Measurements from ENCODE around the gene FAM13A. TPM values are rescaled to one million over a fixed set of nuclear protein-coding genes. Genes with fewer than 3 reads are reported as not detected.

The FAM13A gene
- total and polyA plus RNA-seq, 2 of the 8 experiments (the other 6 are each of a cell fraction or from before 2014, with no cell fraction given), result 7.1 to 16.5 TPM

DNA sequence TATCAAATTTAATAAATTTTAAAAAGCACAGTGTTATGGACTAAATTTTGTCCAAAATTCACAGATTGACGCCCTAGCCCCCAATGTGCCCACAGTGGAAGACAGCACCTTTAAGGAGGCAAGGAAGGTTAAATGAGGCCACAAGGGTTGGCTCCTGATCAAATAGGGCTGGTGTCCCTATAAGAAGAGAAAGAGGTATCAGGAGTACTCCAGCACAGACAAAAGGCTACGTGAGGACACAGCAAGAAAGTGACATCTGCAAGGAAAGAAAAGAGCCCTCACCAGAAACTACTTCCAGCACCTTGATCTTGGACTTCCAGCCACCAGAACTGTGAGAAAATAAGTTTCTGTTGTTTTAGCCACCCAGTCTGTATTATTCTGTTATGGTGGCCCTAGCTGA, 48.8 kb downstream of the FAM13A start:
- Histone ChIP-seq H3K79me2 (ENCODE audit: control insufficient read depth in 1 of 2, insufficient read depth in 2 of 2, low read length in 2 of 2) (no peaks in the 10 kb centered on the region), H3K4me2 (ENCODE audit: insufficient read depth in 1 of 2, low read depth in 2 of 2, low read length in 2 of 2) (no peak overlapping the region), H3K18ac (ENCODE audit: extremely low read depth, low read length) (no peak overlapping the region), H3K79me1 (ENCODE audit: low read depth, low read length) (no peaks in the 10 kb centered on the region), H2BK12ac (ENCODE audit: low read depth, low read length) (no peak overlapping the region), H3K14ac (ENCODE audit: insufficient read length) (no peak overlapping the region), H4K20me1 (replicated peaks in 1 of 2; ENCODE audit: control insufficient read depth in 1 of 2, insufficient read depth in 2 of 2, low read length in 2 of 2) (no peaks in the 10 kb centered on the region), H4K91ac (replicated peaks; ENCODE audit: insufficient read length, low read length) (no peak overlapping the region), H3K23me2 (ENCODE audit: low read depth, low read length) (no peaks in the 10 kb centered on the region), H2BK120ac (replicated peaks; ENCODE audit: low read depth, low read length) (no peak overlapping the region), H3K4ac (replicated peaks; ENCODE audit: insufficient read length, low read depth, low read length) (no peak overlapping the region), H3K9me3 (ENCODE audit: insufficient read depth in 2 of 2, low read depth in 1 of 2, low read length in 1 of 2) (no peaks in the 10 kb centered on the region), H3K23ac (ENCODE audit: insufficient read length) (no peak overlapping the region), H2AFZ (ENCODE audit: low read length) (no peak overlapping the region), H3K27ac (ENCODE audit: low read depth, low read length) (no peak overlapping the region), H3K4me1 (replicated peaks in 1 of 4; ENCODE audit: control insufficient read depth in 3 of 4, insufficient read depth in 4 of 4, low read length in 3 of 4) (no peaks in the 10 kb centered on the region), H4K8ac (ENCODE audit: extremely low read depth, insufficient read depth, low read length) (no peak overlapping the region), H2AK5ac (ENCODE audit: low read depth, low read length) (no peak overlapping the region), H3K36me3 (ENCODE audit: control insufficient read depth in 2 of 4, insufficient read depth in 4 of 4, low read length in 3 of 4) (peaks cover 0 to 17% (median 6%) of the 10 kb centered on the region in 4 experiments; a peak in 6 of 8 replicates), H3K56ac (replicated peaks; ENCODE audit: insufficient read length, low read depth, low read length) (no peak overlapping the region), H3K9ac (replicated peaks in 1 of 4; ENCODE audit: extremely low read depth in 1 of 4, low read depth in 3 of 4, low read length in 3 of 4) (no peak overlapping the region), H2BK15ac (ENCODE audit: low read length) (no peak overlapping the region), H3K4me3 (ENCODE audit: extremely low read depth in 1 of 4, insufficient read depth in 2 of 4, low read depth in 3 of 4, low read length in 4 of 4) (no peak overlapping the region), H2BK5ac (ENCODE audit: low read depth, low read length) (no peak overlapping the region), H2BK20ac (ENCODE audit: low read length) (no peak overlapping the region), H3K27me3 (replicated peaks in 1 of 4; ENCODE audit: control insufficient read depth in 3 of 4, extremely low read depth in 1 of 4, insufficient read depth in 3 of 4, low read length in 3 of 4) (no peaks in the 10 kb centered on the region), H4K5ac (ENCODE audit: insufficient read length, low read depth, low read length) (no peak overlapping the region)
- no peak for FAIRE-seq
- DNase-seq (ENCODE audit: low read depth in 1 of 2, low spot score in 2 of 2), result no peak
- TF ChIP-seq SUZ12 (IDR thresholded peaks at IDR 0.05; ENCODE audit: low read length) (no peak), HDAC6 (IDR thresholded peaks at IDR 0.05; ENCODE audit: low read depth, low read length) (no peak), CHD1 (IDR thresholded peaks at IDR 0.05; ENCODE audit: low read depth, low read length) (no peak), TAF7 (optimal IDR thresholded peaks at IDR 0.05; ENCODE audit: borderline replicate concordance, low read depth, low read length) (no peak), CREB1 (IDR thresholded peaks at IDR 0.05) (no peak), BACH1 (IDR thresholded peaks at IDR 0.05; ENCODE audit: low read length) (no peak), SAP30 (IDR thresholded peaks at IDR 0.05; ENCODE audit: insufficient read depth, insufficient replicate concordance, low read length) (no peak)
- TF ChIP-seq, protein P1, sequence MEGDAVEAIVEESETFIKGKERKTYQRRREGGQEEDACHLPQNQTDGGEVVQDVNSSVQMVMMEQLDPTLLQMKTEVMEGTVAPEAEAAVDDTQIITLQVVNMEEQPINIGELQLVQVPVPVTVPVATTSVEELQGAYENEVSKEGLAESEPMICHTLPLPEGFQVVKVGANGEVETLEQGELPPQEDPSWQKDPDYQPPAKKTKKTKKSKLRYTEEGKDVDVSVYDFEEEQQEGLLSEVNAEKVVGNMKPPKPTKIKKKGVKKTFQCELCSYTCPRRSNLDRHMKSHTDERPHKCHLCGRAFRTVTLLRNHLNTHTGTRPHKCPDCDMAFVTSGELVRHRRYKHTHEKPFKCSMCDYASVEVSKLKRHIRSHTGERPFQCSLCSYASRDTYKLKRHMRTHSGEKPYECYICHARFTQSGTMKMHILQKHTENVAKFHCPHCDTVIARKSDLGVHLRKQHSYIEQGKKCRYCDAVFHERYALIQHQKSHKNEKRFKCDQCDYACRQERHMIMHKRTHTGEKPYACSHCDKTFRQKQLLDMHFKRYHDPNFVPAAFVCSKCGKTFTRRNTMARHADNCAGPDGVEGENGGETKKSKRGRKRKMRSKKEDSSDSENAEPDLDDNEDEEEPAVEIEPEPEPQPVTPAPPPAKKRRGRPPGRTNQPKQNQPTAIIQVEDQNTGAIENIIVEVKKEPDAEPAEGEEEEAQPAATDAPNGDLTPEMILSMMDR (IDR thresholded peaks at IDR 0.05; ENCODE audit: control extremely low read depth in 1 of 3, insufficient read depth in 1 of 3, low read depth in 1 of 3, low read length in 3 of 3), result no peak
- CTCF ChIA-PET (ENCODE audit: partially characterized antibody), result interaction anchor here (1.1 to 1.6 kb wide), 3 partner anchors 16 to 189 kb away, joined by 3 to 7 read pairs (median 6); no protein-coding TSS in a partner anchor
- POLR2A ChIA-PET (ENCODE audit: partially characterized antibody), result no interaction called here
- WGBS, 2 experiments (ENCODE audit: extremely low coverage in 1 of 2, insufficient coverage in 1 of 2, insufficient read length in 1 of 2, insufficient replicate concordance in 2 of 2, low coverage in 1 of 2, low lambda C conversion rate in 2 of 2, missing lambda C conversion rate in 1 of 2), result 83% methylated on average over 2 of the region's 2 CpGs; no CpG with 5 or more reads in 1 of the 2 experiments

Measured in H1 (cell line).